ENCODE data around the gene CALN1.
"Not testable (repeated sequence)": the region's sequence is repeated elsewhere in the genome, so short reads cannot be mapped to it uniquely, and the experiment has no call there.

The CALN1 gene

DNA sequence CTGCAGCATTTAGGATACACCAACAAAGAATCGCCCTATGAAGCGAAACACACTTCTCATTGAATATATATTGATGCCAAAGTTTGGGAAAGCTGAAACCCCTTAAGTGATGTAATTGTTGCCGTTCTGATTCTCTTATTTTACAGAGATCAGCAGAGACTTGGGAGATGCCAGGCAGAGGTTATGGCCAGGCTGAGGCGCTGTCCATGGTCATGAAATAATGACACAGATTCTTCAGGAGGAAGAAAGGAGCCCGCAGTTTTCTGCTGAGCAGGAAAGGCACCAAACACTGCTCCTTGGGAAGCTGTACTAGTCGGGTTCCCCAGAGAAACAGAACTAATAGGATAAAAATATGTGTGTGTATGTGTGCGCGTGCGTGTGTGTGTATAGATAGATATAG, 566.0 kb downstream of the CALN1 start:
- DNase-seq: no peak

DNA sequence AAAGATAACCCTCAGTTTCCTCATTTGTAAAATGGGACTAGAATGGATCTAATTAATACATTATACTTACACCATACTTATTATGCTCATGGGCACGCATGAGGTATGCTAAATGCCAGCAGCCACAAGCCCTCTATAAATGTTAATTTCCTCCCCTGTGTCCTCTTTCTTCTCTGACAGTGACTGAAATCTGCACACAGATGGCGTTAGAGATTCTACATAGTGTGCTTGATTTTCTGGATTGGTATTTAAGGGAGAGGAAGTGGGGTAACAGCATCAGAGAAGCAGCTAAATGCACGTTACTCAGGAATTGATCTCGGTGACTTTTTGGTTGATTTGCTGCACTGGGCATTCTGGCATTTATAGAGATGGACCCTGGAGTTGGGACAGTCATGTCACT, 568.5 kb downstream of the CALN1 start:
- DNase-seq: no peak

GRCh38 chr7:71842786-71843185, 569.4 kb downstream of the CALN1 start:
- no peak for DNase-seq

- no peak for DNase-seq
Observed at GRCh38 chr7:71842381-71842780, 569.8 kb downstream of the CALN1 start.

DNA sequence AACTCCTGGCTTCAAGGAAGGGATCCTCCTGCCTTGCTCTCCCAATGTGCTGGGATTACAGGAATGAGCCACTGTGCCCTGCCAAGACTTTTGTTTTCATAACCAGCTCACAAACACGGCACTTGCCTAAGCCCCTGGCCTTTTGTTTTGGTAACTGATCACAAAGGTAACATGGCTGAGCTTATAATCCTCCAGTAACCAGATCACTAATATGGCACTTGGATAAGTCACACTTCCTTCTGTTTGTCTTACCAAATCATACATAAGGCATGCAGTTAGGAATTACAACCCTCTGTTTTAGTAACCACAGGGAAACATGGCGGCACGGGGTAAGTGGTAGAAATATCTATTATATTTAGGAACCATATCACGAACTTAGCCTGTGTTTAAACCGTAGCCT, 577.1 kb downstream of the CALN1 start:
- DNase-seq: no peak

DNA sequence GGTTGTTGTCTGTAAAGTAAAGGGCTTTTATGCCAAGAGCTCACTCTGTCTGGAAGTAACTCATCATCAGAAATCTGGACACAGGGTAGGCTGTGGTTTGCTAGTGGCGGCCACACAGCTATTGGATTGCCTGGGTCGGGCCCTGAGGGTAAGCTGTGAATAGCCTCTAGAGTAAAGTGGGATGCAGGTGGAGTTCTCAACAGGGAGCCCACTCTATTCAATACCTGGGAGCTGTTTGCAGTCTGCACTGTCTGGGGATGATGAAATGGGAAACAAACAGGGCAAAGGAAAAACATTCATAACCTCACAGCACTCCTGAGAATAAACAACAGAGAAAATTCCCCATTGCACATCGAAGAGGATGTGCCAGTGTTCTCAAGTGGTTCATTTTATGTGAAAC, 582.6 kb downstream of the CALN1 start:
- no peak for DNase-seq

- no peak for DNase-seq
Observed at GRCh38 chr7:71828361-71828760, 583.8 kb downstream of the CALN1 start.

- no peak for DNase-seq
Observed at GRCh38 chr7:71826141-71826540, 586.0 kb downstream of the CALN1 start.

GRCh38 chr7:71824006-71824760, 588.0 kb downstream of the CALN1 start:
- DNase-seq: no peak

DNA sequence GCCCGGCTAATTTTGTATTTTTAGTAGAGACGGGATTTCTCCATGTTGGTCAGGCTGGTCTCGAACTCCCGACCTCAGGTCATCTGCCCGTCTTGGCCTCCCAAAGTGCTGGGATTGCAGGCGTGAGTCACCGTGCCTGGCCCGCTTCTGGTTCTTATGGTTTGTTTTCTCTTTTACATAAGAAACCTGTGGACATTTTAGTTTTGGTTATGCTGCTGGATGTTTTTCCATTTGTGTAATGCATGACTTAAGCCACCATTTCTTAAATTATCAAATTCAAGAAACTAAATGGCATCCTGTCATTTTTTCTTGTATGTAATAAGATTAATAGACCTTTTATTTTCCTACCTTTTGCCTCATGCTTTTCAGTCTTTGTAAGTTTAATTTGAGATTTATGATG, 589.7 kb downstream of the CALN1 start:
- not testable (repeated sequence) for DNase-seq

DNA sequence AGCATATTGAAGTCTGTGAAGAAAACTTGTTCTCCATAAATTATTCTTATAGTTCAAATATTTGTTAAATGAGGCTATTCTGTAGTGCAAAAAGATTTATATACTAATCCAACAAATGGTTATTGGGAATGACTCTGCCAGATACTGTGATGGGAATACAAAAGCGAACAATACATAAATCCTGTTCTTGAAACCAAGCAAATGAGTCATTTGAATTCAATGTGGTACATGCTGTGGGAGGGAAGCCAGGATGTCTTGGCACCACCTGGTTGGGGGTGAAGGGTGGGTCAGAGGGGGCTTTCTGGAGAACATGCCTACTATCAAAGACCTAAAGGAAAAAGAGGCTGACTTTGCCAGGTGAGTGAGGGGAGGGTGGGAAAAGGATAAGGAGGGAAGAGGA, 594.2 kb downstream of the CALN1 start:
- DNase-seq: no peak

- DNase-seq: no peak
Observed at GRCh38 chr7:71808115-71808514, 604.0 kb downstream of the CALN1 start.

DNA sequence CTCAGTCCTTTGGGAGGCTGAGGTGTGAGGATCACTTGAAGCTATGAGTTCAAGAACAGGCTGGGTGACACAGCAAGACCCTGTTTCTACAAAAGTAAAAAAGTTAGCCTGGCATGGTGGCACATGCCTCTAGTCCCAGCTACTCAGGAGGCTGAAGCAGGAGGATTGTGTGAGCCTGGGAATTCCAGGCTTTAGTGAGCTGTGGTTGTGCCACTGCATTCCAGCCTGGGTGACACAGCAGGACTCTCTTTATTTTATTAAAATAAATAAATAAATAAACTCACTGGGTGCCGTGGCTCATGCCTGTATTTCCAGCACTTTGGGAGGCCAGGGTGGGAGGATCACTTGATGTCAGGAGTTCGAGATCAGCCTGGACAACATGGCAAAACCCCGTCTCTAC, 607.9 kb downstream of the CALN1 start:
- DNase-seq: no peak

- no peak for DNase-seq
Observed at GRCh38 chr7:71801976-71802375, 610.2 kb downstream of the CALN1 start.

DNA sequence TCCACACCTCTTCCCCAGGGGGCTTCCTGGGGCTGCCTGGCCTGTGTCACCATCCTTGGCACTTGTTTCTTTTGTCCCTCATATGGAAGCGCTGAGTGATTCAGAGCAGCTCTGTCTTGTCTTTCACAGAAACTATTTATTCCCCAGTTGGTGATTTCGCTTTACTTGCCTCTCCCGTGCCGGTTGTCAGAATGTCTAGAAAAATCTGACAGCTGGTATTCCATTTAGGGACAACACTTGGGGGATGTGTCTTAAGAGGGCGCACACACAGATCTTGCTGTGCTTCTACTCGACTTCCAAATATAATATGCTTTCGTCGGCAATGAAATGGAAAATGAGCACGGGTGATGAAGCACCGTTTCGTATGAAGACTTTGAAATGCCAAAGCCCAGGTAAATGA, 611.8 kb downstream of the CALN1 start:
- no peak for DNase-seq

DNA sequence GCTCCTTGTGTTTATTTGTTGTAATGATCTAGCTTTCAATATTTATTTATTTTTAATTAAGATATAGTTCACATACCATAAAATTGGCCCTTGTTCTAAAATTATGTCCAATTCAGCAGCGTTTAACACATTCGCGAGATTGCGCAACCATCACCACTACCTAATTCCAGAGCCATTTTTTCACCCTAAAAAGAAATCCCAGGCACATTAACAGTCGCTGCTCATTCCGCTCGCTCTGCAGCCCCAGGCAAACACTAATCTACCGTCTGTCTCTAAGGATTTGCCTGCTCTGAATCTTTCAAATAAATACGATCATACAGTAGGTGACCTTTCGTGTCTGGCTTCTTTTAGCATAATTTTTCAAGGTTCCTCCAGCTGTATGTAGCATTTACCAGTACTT, 616.7 kb downstream of the CALN1 start:
- no peak for DNase-seq

- no peak for DNase-seq
Observed at GRCh38 chr7:71793251-71793650, 618.9 kb downstream of the CALN1 start.

- DNase-seq: no peak
Observed at GRCh38 chr7:71787513-71787912, 624.6 kb downstream of the CALN1 start.

DNA sequence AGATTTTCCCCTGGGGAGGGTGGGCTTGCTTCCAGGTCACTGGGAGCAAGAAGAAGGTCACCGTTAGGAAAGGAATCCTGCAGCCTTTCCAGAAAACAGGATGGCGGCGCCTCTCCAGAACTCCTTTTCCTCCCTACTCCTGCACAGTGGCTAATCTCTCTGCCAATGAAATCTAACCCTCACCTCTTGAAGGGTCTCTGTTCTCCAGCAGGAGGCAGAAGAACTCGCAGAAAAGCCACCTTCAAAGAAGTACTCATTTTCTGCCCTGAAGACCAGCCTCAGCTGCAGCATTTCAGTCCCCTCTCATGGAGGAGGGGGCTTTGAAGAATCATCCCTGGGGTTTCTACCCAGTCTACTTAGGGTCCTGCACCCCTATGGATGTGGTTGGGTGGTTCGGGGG, 626.9 kb downstream of the CALN1 start:
- DNase-seq: no peak

DNA sequence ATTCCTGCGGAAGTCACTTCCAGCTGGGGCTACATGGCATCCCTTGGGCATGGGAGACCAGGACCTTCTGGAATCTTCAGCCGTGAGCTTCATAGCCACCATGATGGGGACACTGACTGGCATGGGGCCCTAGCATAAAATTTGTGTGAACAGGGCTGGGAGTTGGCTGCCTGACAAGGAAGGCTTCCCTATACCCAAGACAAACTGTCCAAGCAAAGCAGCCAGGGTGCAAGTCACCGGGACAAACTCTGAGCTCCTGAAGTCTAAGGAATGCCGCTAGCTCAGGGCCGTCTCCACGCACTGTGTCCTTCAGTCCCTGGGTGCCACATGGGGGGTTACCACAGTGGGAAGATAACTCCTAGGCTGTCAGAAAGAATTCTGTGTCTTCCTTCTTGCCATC, 627.4 kb downstream of the CALN1 start:
- DNase-seq: no peak

GRCh38 chr7:71784180-71784579, 628.0 kb downstream of the CALN1 start:
- DNase-seq: no peak

- no peak for DNase-seq
Observed at GRCh38 chr7:71783779-71784178, 628.4 kb downstream of the CALN1 start.

DNA sequence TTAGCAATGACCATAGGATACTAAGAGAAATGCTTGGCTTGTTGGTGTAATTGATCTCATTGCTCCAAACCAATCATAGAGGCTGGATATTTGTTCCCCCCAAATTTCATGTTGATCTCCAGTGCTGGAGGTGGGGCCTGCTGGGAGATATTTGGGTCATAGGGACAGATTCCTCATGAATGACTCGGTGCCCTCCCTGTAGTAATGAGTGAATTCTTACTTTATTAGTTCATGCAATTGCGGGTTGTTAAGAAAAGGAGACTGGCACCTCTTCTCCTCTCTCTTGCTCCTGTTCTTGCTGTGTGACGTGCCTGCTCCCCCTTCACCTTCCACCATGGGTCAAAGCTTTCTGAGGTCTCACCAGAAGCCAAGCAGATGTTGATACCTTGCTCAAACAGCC, 630.1 kb downstream of the CALN1 start:
- DNase-seq: no peak

- DNase-seq: no peak
Observed at GRCh38 chr7:71780282-71780681, 631.9 kb downstream of the CALN1 start.

- DNase-seq: no peak
Observed at GRCh38 chr7:71777278-71777677, 634.9 kb downstream of the CALN1 start.

DNA sequence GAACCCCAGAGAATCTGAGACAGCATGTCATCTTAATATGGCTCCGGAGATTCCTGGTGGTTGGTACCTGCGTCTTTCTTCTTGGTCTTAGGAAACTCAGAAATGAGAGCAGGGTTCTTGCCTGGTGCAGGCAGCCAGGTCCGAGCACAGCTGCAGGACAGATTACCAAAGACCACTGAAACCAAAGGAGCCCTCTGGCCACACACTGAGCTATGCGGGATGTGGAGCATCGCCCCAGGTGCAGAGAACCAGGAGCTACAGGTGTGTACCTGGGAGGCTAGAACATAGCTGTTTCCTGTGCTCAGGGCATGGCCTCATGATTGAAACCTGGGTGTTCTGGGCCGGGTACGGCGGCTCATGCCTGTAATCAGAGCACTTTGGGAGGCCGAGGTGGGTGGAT, 635.4 kb downstream of the CALN1 start:
- no peak for DNase-seq

All from activated naive CD4-positive, alpha-beta T cell treated with Interleukin-2 at 50 U/mL for 16 hours (primary cell).